Measurements from ENCODE around the gene KLRC1. TPM values are rescaled to one million over a fixed set of nuclear protein-coding genes. Genes with fewer than 3 reads are reported as not detected.

The KLRC1 gene
- total and polyA plus RNA-seq, 9 of the 15 experiments (the other 6 are each of a cell fraction or from before 2014, with no cell fraction given) = not detected

GRCh38 chr12:10408842-10409241, 44.3 kb downstream of the KLRC1 start:
- no peak overlapping the region for H3K27ac ChIP-seq (ENCODE audit: extremely low read depth, low read depth, low read length)
- TF ChIP-seq ZNF124 (CRISPR knock-in tag; IDR thresholded peaks at IDR 0.05) (no peak), ETV5 (CRISPR knock-in tag; IDR thresholded peaks at IDR 0.05; ENCODE audit: low read depth) (no peak)
- in situ Hi-C loops (cut with MboI) = loop anchor here (5.0 kb wide), 1 partner anchor 48 kb away; no protein-coding TSS in a partner anchor
- FAIRE-seq = no peak
- H3K9ac ChIP-seq (ENCODE audit: insufficient read depth in 1 of 2, low read depth in 2 of 2, low read length in 2 of 2) = no peak overlapping the region
- no peak overlapping the region for H3K4me3 ChIP-seq
- no peaks in the 10 kb centered on the region for H3K79me2 ChIP-seq (ENCODE audit: control insufficient read depth, insufficient read depth, low read length)
- WGBS (ENCODE audit: insufficient coverage, low coverage, missing lambda C conversion rate) = 33% methylated on average over 3 of the region's 3 CpGs
- no TSS peak for BruUV-seq (replicated peaks)
- H3K4me1 ChIP-seq (replicated peaks in 1 of 2; ENCODE audit: control insufficient read depth in 2 of 2, insufficient read depth in 2 of 2, low read length in 2 of 2) = peaks cover 0 to 3% of the 10 kb centered on the region in 2 experiments; a peak in 1 of 5 replicates
- H3K9me1 ChIP-seq (ENCODE audit: control insufficient read depth, insufficient read depth, low read length) = no peaks in the 10 kb centered on the region
- H2AFZ ChIP-seq (ENCODE audit: low read depth, low read length) = peak overlapping the region; percentile 53; the same call in 1 of the 2 replicates
- no peaks in the 10 kb centered on the region for H3K9me3 ChIP-seq (replicated peaks; ENCODE audit: control insufficient read depth, insufficient read depth, low read depth, low read length)
- intact Hi-C loops (cut with micrococcal nuclease) = no loop called here
- no peak overlapping the region for H3K4me2 ChIP-seq (ENCODE audit: insufficient read depth, low read length)
- no peaks in the 10 kb centered on the region for H3K27me3 ChIP-seq (ENCODE audit: control insufficient read depth in 2 of 2, insufficient read depth in 2 of 2, low read length in 2 of 2)
- no peaks in the 10 kb centered on the region for H4K20me1 ChIP-seq (replicated peaks; ENCODE audit: control insufficient read depth, insufficient read depth, low read length)
- CTCF ChIA-PET (ENCODE audit: low intra/inter-chr PET ratio) = no interaction called here
- ATAC-seq = no peak
- POLR2A ChIA-PET = no interaction called here
- DNase-seq (ENCODE audit: extremely low read depth in 1 of 4, low spot score in 3 of 4) = no peak
- no peaks in the 10 kb centered on the region for H3K36me3 ChIP-seq (ENCODE audit: control insufficient read depth, insufficient read depth, low read length)

- no peak overlapping the region for H3K4me3 ChIP-seq
- no peaks in the 10 kb centered on the region for H3K36me3 ChIP-seq (ENCODE audit: control insufficient read depth, insufficient read depth, low read length)
- no peak overlapping the region for H3K9ac ChIP-seq (ENCODE audit: insufficient read depth in 1 of 2, low read depth in 2 of 2, low read length in 2 of 2)
- POLR2A ChIA-PET = no interaction called here
- H3K9me1 ChIP-seq (ENCODE audit: control insufficient read depth, insufficient read depth, low read length) = no peaks in the 10 kb centered on the region
- no peak for FAIRE-seq
- in situ Hi-C loops (cut with MboI) = loop anchor here (5.0 kb wide), 1 partner anchor 51 kb away; no protein-coding TSS in a partner anchor
- no peaks in the 10 kb centered on the region for H3K79me2 ChIP-seq (ENCODE audit: control insufficient read depth, insufficient read depth, low read length)
- H3K27me3 ChIP-seq (ENCODE audit: control insufficient read depth in 2 of 2, insufficient read depth in 2 of 2, low read length in 2 of 2) = no peaks in the 10 kb centered on the region
- no peaks in the 10 kb centered on the region for H3K9me3 ChIP-seq (replicated peaks; ENCODE audit: control insufficient read depth, insufficient read depth, low read depth, low read length)
- H3K4me2 ChIP-seq (ENCODE audit: insufficient read depth, low read length) = no peak overlapping the region
- intact Hi-C loops (cut with micrococcal nuclease) = no loop called here
- no peak overlapping the region for H3K27ac ChIP-seq (ENCODE audit: extremely low read depth, low read depth, low read length)
- H2AFZ ChIP-seq (ENCODE audit: low read depth, low read length) = peak overlapping the region; percentile 41; the same call in 1 of the 2 replicates
- H3K4me1 ChIP-seq (replicated peaks in 1 of 2; ENCODE audit: control insufficient read depth in 2 of 2, insufficient read depth in 2 of 2, low read length in 2 of 2) = peaks cover 0 to 3% of the 10 kb centered on the region in 2 experiments; a peak in 1 of 5 replicates
- no peak for DNase-seq (ENCODE audit: extremely low read depth in 1 of 4, low spot score in 3 of 4)
- no peaks in the 10 kb centered on the region for H4K20me1 ChIP-seq (replicated peaks; ENCODE audit: control insufficient read depth, insufficient read depth, low read length)
- WGBS (ENCODE audit: insufficient coverage, low coverage, missing lambda C conversion rate) = 25% methylated on average over 4 of the region's 4 CpGs
- CTCF ChIA-PET (ENCODE audit: low intra/inter-chr PET ratio) = no interaction called here
- TF ChIP-seq BHLHE40 (IDR thresholded peaks at IDR 0.05; ENCODE audit: low read length) (peak; percentile 66), SPI1 (IDR thresholded peaks at IDR 0.05; ENCODE audit: borderline replicate concordance, low read depth, low read length) (peak; percentile 37; the same call in 1 of the 2 replicates), ESRRA (IDR thresholded peaks at IDR 0.05; ENCODE audit: borderline replicate concordance, low read depth) (no peak)
- ATAC-seq = no peak
- no TSS peak for BruUV-seq (replicated peaks)
Observed at GRCh38 chr12:10406725-10407124, 46.5 kb downstream of the KLRC1 start.
